ENCODE results near the gene ADK.

DNA sequence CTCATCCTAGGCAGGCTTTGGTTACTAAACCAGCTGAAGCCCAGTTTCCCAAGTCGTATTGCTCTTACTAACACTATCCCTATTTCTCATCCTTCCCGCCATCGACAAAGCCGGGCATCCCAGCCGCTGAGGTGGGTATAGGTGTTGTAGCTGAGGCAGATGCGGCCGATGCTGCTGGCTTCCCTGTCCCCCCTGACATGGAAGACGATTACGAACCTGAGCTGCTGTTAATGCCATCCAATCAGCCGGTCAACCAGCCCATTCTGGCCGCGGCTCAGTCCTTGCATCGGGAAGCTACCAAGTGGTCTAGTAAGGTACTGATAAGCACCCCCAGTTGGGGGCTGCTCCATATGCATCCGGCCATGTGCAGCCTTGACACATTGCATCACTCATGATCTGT lies 39.2 kb upstream of the ADK start:
- TF ChIP-seq, protein P1, sequence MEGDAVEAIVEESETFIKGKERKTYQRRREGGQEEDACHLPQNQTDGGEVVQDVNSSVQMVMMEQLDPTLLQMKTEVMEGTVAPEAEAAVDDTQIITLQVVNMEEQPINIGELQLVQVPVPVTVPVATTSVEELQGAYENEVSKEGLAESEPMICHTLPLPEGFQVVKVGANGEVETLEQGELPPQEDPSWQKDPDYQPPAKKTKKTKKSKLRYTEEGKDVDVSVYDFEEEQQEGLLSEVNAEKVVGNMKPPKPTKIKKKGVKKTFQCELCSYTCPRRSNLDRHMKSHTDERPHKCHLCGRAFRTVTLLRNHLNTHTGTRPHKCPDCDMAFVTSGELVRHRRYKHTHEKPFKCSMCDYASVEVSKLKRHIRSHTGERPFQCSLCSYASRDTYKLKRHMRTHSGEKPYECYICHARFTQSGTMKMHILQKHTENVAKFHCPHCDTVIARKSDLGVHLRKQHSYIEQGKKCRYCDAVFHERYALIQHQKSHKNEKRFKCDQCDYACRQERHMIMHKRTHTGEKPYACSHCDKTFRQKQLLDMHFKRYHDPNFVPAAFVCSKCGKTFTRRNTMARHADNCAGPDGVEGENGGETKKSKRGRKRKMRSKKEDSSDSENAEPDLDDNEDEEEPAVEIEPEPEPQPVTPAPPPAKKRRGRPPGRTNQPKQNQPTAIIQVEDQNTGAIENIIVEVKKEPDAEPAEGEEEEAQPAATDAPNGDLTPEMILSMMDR (conservative IDR thresholded peaks at IDR 0.05) = no peak
- TF ChIP-seq EZH2 (IDR thresholded peaks at IDR 0.05; ENCODE audit: low read depth) = no peak
